ENCODE data around the gene MMP25.

MMP25 gene

DNA sequence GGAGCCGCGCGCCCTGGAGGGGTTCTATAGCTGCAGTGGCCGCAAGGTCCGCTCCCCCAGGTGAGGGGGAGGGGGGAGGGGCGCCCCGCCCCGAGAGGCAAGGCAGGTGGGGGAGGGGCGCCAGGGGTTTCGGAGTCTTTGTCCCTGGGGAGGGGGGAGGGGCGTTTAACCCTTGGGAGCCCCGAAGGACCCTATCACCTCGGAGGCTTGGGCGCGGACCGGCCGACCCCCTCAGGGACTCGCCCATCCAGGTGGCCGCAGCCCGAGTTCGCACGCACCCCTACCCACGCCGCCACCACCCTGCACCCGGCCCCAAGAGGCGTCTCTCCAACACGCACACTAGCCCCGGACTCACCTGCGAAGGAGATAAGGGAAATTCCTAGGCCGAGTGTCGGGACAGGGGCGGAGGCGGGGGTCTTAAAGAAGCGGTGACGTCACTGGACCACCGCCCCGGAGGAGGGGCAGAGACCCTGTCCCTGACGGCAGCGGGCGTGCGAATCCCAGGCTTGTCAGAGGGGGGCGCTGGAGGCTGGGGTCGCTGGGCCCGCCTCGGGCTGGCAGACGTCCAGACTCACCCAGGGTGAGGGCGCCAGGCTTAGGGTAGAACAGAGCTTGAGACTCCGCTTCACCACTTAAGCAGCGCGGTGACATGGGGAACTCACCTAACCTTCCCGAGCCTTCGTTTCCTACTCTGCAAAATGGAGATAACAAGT, 28.4 kb upstream of the MMP25 start, which contains the start of gene CLDN6:
Gene CLDN6 (minus strand): TSS at position 390 of the 713 bp plus-strand sequence. CDS start 2,162 bp downstream, outside the sequence.
- Histone ChIP-seq H3K9me3 (ENCODE audit: control insufficient read depth, insufficient read depth, low read length) (no peaks in the 10 kb centered on the region), H3K4me3 (ENCODE audit: low read depth, low read length) (peak within 1 kb of the TSS; percentile 97), H3K27me3 (ENCODE audit: control insufficient read depth, insufficient read depth, low read length) (no peaks in the 10 kb centered on the region), H3K4me1 (ENCODE audit: control insufficient read depth, insufficient read depth, low read length) (peaks cover 44% of the 10 kb centered on the region), H3K9ac (ENCODE audit: low read depth, low read length) (peak within 1 kb of the TSS; percentile 96), H3K27ac (ENCODE audit: low read depth, low read length) (peak within 1 kb of the TSS; percentile 99), H3K36me3 (ENCODE audit: control insufficient read depth, insufficient read depth, low read length) (peaks cover 20% of the 10 kb centered on the region)

DNA sequence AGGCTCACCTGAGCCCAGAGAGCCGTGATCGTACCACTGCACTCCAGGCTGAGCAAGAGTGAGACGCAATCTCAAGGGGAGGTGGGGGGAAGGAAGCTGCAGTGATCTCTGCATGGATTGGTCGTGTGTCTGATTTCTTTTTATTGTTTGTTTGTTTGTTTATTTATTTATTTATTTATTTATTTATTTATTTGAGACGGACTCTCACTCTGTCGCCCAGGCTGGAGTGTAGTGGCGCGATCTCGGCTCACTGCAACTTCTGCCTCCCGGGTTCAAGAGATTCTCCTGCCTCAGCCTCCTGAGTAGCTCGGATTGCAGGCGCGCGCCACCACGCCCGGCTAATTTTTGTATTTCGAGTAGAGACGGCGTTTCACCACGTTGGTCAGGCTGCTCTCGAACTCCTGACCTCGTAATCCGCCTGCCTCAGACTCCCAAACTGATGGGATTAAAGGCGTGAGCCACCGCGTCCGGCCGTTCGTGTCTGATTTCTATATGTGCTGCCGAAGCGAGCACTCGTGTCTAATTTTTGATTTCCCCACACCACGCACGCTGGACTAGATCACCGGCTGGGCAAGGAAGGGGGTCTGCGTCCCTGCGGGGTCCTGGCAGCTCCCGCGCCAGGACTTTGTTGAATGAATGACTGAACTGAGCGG, 26.6 kb upstream of the MMP25 start:
- H3K9me3 ChIP-seq (ENCODE audit: control insufficient read depth, insufficient read depth, low read length) = no peaks in the 10 kb centered on the region
- H3K27ac ChIP-seq (ENCODE audit: low read depth, low read length) = peak overlapping the region; percentile 69
- H3K4me1 ChIP-seq (ENCODE audit: control insufficient read depth, insufficient read depth, low read length) = peaks cover 29% of the 10 kb centered on the region
- no peak overlapping the region for H3K9ac ChIP-seq (ENCODE audit: low read depth, low read length)
- peak overlapping the region; percentile 98 for H3K4me3 ChIP-seq (ENCODE audit: low read depth, low read length)
- H3K27me3 ChIP-seq (ENCODE audit: control insufficient read depth, insufficient read depth, low read length) = no peaks in the 10 kb centered on the region
- peaks cover 19% of the 10 kb centered on the region for H3K36me3 ChIP-seq (ENCODE audit: control insufficient read depth, insufficient read depth, low read length)

DNA sequence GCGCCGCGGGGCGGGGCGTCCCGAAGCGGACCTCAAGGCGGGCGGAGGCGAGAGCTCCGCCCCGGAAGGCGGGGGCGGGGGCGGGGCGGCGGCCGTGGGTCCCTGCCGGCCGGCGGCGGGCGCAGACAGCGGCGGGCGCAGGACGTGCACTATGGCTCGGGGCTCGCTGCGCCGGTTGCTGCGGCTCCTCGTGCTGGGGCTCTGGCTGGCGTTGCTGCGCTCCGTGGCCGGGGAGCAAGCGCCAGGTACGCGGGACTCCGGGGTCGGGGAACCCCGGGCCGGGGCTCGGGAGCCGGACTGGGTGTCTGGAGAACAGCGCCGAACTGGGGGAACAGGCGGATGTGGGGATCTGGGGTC, 26.1 kb upstream of the MMP25 start, which contains the start of gene TNFRSF12A:
Gene TNFRSF12A (plus strand): TSS at position 122 of the 357 bp plus-strand sequence. CDS start 30 bp downstream, at position 152.
- Histone ChIP-seq H3K9me3 (ENCODE audit: control insufficient read depth, insufficient read depth, low read length) (no peaks in the 10 kb centered on the region), H3K27me3 (ENCODE audit: control insufficient read depth, insufficient read depth, low read length) (no peaks in the 10 kb centered on the region), H3K4me1 (ENCODE audit: control insufficient read depth, insufficient read depth, low read length) (peaks cover 24% of the 10 kb centered on the region), H3K36me3 (ENCODE audit: control insufficient read depth, insufficient read depth, low read length) (peaks cover 14% of the 10 kb centered on the region), H3K9ac (ENCODE audit: low read depth, low read length) (peak within 1 kb of the TSS; percentile 97), H3K4me3 (ENCODE audit: low read depth, low read length) (peak within 1 kb of the TSS; percentile 98), H3K27ac (ENCODE audit: low read depth, low read length) (peak within 1 kb of the TSS; percentile 100)

DNA sequence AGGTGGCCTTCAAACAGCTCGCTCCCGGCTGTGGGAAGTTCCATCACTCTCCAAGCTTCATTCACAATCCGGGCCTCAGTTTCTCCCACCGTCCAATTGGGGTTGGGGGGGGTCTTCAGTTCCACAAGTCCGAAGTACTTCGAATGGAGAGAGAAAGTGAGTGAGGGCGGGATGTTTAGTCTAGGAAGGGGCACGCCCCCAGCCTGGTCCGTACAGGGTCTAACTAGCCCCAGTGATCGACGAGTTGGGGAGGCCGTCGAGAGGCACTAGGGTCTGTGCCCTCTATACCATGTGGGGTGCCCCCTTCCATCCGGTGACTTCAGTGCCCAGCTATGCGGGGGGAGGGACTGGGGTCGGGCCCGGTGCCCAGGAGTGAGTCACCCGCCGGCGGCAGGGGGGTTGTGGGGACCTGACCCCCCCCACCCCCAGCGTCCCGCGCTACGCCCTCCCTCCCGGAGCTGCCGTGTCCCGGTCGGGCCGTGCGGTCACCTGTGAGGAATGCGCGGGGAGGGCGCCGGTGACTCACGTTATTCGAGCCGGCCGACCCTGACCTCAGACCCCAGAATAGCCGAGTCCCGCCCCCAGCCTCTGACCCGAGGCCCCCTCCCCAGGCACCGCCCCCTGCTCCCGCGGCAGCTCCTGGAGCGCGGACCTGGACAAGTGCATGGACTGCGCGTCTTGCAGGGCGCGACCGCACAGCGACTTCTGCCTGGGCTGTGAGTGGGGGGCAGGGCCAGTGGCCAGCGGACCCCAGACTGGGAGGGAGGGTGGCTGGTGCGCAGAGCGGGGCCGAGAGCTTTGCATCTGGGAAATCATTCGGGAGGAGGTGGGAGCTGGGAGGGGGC, 25.5 kb upstream of the MMP25 start:
- H3K9me3 ChIP-seq (ENCODE audit: control insufficient read depth, insufficient read depth, low read length) = no peaks in the 10 kb centered on the region
- peaks cover 21% of the 10 kb centered on the region for H3K4me1 ChIP-seq (ENCODE audit: control insufficient read depth, insufficient read depth, low read length)
- H3K9ac ChIP-seq (ENCODE audit: low read depth, low read length) = peak overlapping the region; percentile 97
- peak overlapping the region; percentile 100 for H3K27ac ChIP-seq (ENCODE audit: low read depth, low read length)
- H3K4me3 ChIP-seq (ENCODE audit: low read depth, low read length) = peak overlapping the region; percentile 98
- H3K36me3 ChIP-seq (ENCODE audit: control insufficient read depth, insufficient read depth, low read length) = peaks cover 12% of the 10 kb centered on the region
- H3K27me3 ChIP-seq (ENCODE audit: control insufficient read depth, insufficient read depth, low read length) = no peaks in the 10 kb centered on the region

DNA sequence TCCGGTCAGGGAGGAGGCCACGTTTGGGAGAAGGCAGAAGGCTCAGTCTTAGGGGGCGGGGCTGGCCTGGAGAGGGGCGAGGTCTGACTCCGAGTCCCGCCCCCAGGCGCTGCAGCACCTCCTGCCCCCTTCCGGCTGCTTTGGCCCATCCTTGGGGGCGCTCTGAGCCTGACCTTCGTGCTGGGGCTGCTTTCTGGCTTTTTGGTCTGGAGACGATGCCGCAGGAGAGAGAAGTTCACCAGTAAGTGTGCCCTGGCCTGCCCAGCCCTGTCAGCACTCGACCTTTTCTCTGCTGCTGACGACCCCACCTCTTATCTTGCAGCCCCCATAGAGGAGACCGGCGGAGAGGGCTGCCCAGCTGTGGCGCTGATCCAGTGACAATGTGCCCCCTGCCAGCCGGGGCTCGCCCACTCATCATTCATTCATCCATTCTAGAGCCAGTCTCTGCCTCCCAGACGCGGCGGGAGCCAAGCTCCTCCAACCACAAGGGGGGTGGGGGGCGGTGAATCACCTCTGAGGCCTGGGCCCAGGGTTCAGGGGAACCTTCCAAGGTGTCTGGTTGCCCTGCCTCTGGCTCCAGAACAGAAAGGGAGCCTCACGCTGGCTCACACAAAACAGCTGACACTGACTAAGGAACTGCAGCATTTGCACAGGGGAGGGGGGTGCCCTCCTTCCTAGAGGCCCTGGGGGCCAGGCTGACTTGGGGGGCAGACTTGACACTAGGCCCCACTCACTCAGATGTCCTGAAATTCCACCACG, 24.7 kb upstream of the MMP25 start:
- peak overlapping the region; percentile 75 for H3K9ac ChIP-seq (ENCODE audit: low read depth, low read length)
- no peaks in the 10 kb centered on the region for H3K9me3 ChIP-seq (ENCODE audit: control insufficient read depth, insufficient read depth, low read length)
- peaks cover 14% of the 10 kb centered on the region for H3K36me3 ChIP-seq (ENCODE audit: control insufficient read depth, insufficient read depth, low read length)
- H3K4me1 ChIP-seq (ENCODE audit: control insufficient read depth, insufficient read depth, low read length) = peaks cover 16% of the 10 kb centered on the region
- H3K4me3 ChIP-seq (ENCODE audit: low read depth, low read length) = peak overlapping the region; percentile 98
- peak overlapping the region; percentile 100 for H3K27ac ChIP-seq (ENCODE audit: low read depth, low read length)
- H3K27me3 ChIP-seq (ENCODE audit: control insufficient read depth, insufficient read depth, low read length) = no peaks in the 10 kb centered on the region

DNA sequence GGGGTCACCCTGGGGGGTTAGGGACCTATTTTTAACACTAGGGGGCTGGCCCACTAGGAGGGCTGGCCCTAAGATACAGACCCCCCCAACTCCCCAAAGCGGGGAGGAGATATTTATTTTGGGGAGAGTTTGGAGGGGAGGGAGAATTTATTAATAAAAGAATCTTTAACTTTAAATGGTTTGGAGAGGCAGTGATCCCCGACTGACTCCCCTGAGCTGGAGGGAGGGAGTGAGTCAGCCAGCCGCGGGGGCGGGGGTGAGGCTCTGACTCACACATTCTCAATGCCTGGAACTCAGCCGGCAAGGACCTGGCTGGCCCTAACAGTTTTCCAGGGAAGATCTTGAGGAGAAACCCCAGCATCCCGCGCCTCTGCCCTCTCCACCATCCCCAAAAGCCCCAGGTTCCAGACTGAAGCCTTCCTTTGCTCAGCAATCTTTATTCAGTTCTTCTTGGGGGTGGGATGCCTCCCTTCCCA, 24.1 kb upstream of the MMP25 start:
- Histone ChIP-seq H3K36me3 (ENCODE audit: control insufficient read depth, insufficient read depth, low read length) (peaks cover 20% of the 10 kb centered on the region), H3K27me3 (ENCODE audit: control insufficient read depth, insufficient read depth, low read length) (no peaks in the 10 kb centered on the region), H3K4me3 (ENCODE audit: low read depth, low read length) (peak overlapping the region; percentile 98), H3K27ac (ENCODE audit: low read depth, low read length) (peak overlapping the region; percentile 100), H3K9me3 (ENCODE audit: control insufficient read depth, insufficient read depth, low read length) (no peaks in the 10 kb centered on the region), H3K9ac (ENCODE audit: low read depth, low read length) (peak overlapping the region; percentile 86), H3K4me1 (ENCODE audit: control insufficient read depth, insufficient read depth, low read length) (peaks cover 16% of the 10 kb centered on the region)

DNA sequence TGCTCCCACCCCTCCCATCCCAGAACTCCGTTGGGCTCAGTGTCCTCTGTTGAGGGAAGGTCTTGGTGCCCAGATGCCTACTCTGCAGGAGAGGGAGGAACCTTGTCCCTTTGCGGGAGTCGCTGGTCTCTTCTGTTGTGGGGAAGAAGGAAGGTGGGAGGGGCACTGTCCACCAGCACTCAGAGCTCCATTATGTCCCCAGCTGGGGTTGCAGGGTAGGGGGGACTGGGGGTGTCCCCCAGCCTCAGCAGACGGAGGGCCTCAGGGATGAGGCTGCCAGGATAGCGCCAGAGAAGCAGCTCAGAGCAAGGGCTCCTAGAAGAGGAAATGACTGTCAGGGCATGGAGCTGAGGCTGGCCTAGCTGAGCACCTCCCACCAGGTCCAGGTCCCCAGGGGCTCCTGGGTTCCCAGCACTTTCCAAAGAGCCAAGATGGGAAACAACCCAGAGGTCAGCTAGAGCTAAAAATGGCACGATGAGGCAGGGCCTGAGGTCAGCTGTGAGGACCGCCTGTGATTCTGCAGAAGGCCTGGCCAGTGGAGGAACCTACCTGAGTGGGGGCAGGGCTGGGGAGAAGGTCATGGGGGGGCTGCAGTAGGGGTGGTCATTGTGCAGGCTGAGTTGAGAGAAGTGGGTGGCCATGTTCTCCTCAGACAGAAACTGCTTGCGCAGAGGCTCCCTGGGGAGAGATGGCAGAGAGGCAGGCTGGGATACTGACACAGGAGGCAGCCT, 23.5 kb upstream of the MMP25 start:
- H3K9ac ChIP-seq (ENCODE audit: low read depth, low read length) = peak overlapping the region; percentile 86
- H3K4me3 ChIP-seq (ENCODE audit: low read depth, low read length) = peak overlapping the region; percentile 98
- no peaks in the 10 kb centered on the region for H3K9me3 ChIP-seq (ENCODE audit: control insufficient read depth, insufficient read depth, low read length)
- H3K36me3 ChIP-seq (ENCODE audit: control insufficient read depth, insufficient read depth, low read length) = peaks cover 23% of the 10 kb centered on the region
- peaks cover 20% of the 10 kb centered on the region for H3K4me1 ChIP-seq (ENCODE audit: control insufficient read depth, insufficient read depth, low read length)
- no peaks in the 10 kb centered on the region for H3K27me3 ChIP-seq (ENCODE audit: control insufficient read depth, insufficient read depth, low read length)
- peak overlapping the region; percentile 100 for H3K27ac ChIP-seq (ENCODE audit: low read depth, low read length)

DNA sequence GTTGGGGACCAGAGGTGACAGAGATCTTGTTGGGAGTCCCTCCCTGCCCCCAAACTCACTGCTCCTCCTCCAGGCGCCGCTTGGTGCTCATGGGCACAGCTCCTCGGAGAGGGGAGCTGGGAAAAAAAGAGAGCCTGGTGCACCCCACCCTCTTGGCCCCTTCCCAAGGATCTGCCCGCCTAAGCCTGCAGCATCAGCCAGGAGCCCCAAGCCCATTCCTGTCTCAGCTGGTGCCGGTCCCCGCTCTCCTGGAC, 23.0 kb upstream of the MMP25 start:
- Histone ChIP-seq H3K4me3 (ENCODE audit: low read depth, low read length) (peak overlapping the region; percentile 98), H3K27me3 (ENCODE audit: control insufficient read depth, insufficient read depth, low read length) (no peaks in the 10 kb centered on the region), H3K9ac (ENCODE audit: low read depth, low read length) (peak overlapping the region; percentile 86), H3K4me1 (ENCODE audit: control insufficient read depth, insufficient read depth, low read length) (peaks cover 20% of the 10 kb centered on the region), H3K27ac (ENCODE audit: low read depth, low read length) (peak overlapping the region; percentile 100), H3K36me3 (ENCODE audit: control insufficient read depth, insufficient read depth, low read length) (peaks cover 23% of the 10 kb centered on the region), H3K9me3 (ENCODE audit: control insufficient read depth, insufficient read depth, low read length) (no peaks in the 10 kb centered on the region)

DNA sequence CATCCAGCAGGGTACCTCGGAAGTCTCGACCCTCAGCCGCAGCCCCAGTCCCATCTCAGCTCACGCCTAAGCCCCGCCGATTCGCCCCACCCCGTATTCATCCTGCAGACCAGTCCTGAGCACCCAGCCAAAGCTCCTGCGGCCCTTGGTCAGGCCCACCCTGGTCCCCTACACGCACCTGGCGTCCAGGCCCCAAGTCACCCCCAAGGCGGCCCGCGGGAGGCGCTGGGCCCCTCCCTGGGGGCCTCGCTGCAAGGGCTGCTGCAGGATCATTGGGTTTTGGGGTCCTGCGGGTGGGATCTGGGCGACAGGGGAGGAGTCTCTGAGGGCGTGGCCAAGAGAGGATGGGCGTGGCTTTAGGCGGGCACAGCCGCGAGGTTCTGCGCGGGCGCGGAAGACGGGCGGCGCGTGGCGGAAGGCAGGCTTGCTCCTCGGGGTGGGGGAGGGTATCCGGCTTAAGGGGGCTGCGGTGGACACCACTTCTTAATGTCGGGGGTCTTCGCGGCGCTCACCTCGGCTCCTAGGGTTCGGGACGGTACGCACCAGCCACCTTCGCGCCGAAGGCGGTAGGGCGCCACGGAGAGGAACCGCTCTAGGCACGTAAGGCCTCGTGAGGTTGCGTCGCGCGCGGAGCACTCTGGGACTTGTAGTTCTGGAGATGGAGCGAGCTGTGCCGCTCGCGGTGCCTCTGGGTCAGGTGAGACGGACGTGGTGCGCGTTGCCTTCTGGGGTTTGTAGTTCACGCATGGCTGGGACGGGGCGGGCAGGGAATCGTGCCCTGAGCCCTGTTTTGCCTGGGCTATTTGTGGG, 22.5 kb upstream of the MMP25 start, which contains the start of the genes HCFC1R1 and THOC6:
Gene HCFC1R1 (minus strand): TSS at position 274 of the 810 bp plus-strand sequence. CDS start 1 bp downstream, at position 273.
Gene THOC6 (plus strand): TSS at position 367 of the 810 bp plus-strand sequence. CDS start 292 bp downstream, at position 659.
- Histone ChIP-seq H3K36me3 (ENCODE audit: control insufficient read depth, insufficient read depth, low read length) (peaks cover 23% of the 10 kb centered on the region), H3K27ac (ENCODE audit: low read depth, low read length) (peak within 1 kb of the TSS; percentile 100), H3K9me3 (ENCODE audit: control insufficient read depth, insufficient read depth, low read length) (no peaks in the 10 kb centered on the region), H3K4me1 (ENCODE audit: control insufficient read depth, insufficient read depth, low read length) (peaks cover 19% of the 10 kb centered on the region), H3K9ac (ENCODE audit: low read depth, low read length) (peak within 1 kb of the TSS; percentile 86), H3K4me3 (ENCODE audit: low read depth, low read length) (peak within 1 kb of the TSS; percentile 98), H3K27me3 (ENCODE audit: control insufficient read depth, insufficient read depth, low read length) (no peaks in the 10 kb centered on the region)
